HG02943 (cell line): ENCODE measurements around the gene TMSB15C.

Source experiments
- ATAC-seq: cut with Tn5 transposase; IDR thresholded peaks from one replicate; pipeline ENCODE4 v1.9.1; 2021; ENCODE audit warnings: mild to moderate bottlenecking, low read depth, moderate library complexity; ENCODE audit not compliant: unreplicated experiment

The TMSB15C gene

DNA sequence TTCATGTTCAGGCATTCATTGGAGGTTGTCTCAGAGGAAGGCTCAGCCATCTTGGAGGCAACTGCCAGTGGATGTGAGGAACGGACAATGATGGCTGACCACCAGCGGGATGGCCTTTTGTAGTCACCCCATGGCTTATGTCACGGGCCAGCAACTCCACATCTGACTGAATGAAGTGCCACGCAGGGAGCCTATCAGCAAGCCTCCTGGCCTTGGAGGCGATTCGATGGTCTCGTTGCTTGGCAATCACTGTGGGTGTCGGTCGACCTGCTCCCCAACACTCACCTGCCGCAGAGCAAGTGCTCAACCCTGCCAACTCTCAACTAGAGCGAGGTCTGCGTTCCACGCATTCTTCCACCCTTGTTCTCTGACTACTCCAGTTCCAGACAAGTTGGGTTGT lies 28.9 kb downstream of the TMSB15C start:
- ATAC-seq, result no peak

- ATAC-seq, result no peak
These were observed 30.4 kb downstream of the TMSB15C start for GRCh38 chrX:104045642-104046041.

GRCh38 chrX:104041003-104041402 lies 35.0 kb downstream of the TMSB15C start:
- ATAC-seq, result no peak

DNA sequence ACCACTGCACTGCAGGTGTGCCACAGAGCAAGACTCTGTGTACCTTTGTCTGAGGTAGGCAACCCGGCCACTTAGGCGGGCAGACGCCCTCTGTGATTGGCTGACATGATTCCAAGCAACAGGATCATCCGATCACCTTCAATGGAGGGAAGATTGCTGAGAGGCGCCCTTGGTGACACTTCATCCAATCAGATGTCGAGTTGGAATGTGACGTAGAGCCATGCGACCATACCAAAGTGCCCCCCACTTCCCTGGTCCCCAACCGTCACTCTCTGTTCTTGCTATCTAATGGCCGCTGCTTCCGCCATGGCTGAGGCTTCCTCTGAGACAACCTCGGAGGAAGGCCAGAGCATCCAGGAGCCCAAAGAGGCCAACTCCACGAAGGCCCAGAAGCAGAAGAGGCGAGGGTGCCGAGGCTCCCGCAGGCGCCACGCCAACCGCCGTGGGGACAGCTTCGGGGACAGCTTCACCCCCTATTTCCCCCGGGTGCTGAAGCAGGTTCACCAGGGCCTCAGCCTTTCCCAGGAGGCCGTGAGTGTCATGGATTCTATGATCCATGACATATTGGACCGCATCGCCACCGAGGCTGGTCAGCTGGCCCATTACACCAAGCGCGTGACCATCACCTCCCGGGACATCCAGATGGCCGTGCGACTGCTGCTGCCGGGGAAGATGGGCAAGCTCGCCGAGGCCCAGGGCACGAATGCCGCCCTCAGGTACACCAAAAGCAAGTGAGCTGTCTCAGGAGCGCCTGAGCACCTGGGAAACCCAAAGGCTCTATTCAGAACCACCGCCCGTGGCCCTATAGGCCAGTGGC lies 36.1 kb downstream of the TMSB15C start, which contains the start of gene H2BW2:
Gene H2BW2 (plus strand): TSS at position 268 of the 817 bp plus-strand sequence. CDS start 39 bp downstream, at position 307.
- ATAC-seq, result no peak
